Stimulated activated CD4-positive, alpha-beta T cell treated with anti-CD3 and anti-CD28 coated beads, Interleukin-4, amount 100 ng/mL, for 1 hour (primary cell): ENCODE results near the gene CNTNAP2.

Experiments
- DNase-seq: peaks from one replicate; pipeline ENCODE4 v3.0.0-alpha.2; 2020

The CNTNAP2 gene

DNA sequence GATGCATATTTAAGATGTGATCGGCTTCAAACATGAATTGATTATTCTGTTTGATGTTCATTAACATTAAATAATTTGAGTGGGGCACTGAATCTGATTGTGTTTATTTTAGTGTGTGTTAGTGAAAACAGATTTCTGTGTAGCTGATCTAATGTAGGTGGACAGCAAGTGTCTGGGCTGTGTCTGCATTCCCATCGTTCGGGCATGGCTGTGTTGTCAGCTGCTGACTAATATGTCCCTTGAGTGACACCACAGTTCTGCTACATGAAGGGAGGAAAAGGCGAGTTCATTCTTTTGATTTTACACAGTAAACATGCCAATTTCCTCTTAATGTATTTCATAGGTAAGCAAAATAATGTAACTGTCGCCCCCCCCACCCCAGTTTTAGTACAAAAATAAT lies 203.0 kb downstream of the CNTNAP2 start:
- DNase-seq: no peak

DNA sequence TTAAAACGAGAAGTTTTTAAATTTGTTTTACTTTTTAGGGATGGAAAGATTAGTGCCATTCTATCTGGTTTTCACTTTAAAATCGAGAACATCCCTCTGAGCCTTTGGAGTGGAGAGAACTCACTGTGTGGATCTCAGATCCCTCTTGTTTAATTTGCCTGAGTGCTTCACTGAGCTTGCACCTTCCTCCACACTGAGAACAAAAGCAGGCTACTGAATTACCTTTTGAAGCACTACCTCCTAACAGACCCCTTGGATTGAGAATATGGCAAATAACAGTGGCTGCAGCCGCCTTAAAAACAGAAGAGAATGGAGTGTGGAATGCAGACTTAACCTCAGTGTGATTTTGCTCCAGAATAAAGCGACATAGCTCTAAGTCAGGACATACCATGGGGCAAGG lies 204.7 kb downstream of the CNTNAP2 start:
- DNase-seq: no peak

DNA sequence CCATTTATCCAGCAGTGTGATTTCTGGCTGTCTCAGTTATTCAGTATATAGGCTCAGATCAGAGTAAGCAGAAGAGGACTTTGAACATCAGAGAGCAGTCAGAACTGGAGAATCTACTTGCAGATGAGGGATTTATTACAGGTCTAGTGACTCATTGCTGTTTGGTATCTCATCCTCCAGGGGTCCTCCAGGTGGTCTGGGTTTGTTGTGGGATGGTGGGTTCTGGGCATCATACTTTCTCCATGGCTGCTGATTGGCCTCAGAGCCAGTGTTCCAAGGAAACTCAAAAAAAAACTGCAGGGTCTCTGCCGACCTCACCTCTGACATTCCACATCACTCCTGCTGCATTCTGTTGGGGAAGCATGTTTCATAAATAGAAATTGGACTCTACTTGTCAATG lies 214.8 kb downstream of the CNTNAP2 start:
- no peak for DNase-seq

DNA sequence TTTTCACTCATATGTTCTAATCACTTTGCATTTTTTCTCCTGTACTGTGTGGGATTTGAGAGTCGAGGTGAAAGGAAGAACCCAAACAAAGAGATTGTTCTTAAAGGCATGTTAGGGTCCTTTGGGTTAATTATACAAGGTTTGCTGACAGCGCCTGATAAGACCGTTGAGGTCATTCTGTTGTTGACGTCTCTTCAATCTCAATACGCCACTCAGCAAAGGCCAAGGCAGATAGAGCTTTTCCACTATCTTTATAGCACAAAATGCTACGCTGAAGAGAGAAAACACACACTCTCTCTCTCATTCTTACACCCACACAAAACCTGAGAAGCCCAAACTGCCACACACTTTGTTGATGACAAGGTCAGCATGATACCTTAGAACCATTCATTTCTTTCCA lies 228.7 kb downstream of the CNTNAP2 start:
- DNase-seq: no peak

DNA sequence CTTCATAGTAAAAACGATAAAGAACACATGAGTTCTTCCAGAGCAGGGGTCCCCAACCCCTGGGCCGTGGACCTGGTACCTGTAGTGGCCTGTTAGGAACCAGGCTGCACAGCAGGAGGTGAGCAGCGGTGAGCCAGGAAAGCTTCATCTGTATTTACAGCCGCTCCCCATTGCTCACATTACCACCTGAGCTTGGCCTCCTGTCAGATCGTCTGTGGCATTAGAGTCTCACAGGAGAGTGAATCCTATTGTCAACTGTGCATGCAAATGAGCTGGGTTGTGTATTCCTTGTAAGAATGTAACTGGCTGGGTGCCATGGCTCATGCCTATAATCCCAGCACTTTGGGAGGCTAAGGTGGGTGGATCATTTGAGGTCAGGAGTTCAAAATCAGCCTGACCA lies 229.5 kb downstream of the CNTNAP2 start:
- no peak for DNase-seq

DNA sequence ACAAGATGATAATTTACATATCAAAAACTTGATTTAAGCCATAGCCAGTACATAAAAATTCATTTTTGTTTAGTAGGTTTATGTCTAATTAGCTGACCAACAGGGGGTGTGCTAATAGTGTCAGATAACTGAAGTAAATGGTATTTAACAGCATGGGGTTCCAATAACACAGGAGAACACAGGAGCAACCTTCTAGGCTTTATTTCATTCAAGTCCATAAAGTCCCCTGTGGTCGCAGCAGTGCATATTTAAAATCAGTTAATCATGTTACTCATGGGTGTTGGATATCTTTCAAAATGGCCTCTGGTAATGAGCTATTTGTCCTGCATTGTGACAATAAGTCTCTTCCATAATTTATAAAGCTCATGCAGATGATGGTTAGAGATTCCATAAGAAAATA lies 238.6 kb downstream of the CNTNAP2 start:
- DNase-seq: no peak

DNA sequence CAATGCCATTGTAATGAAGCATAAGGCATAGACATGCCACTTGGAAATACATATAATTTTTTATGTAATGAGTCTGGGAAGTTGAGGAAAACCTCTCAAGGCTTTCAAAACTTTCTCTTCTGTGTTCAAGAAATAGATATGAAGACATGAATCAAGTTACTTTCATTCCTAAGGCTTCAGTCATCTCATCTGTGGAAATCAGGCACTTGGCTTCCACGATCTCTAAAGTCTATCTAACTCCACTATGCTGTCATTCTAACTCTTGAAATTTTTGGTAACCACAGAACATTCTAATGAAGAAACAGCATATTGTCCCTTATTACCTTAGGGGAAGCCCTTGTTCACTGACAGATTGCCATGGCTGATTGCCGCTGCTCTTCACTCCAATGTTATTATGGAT lies 242.6 kb downstream of the CNTNAP2 start:
- no peak for DNase-seq

DNA sequence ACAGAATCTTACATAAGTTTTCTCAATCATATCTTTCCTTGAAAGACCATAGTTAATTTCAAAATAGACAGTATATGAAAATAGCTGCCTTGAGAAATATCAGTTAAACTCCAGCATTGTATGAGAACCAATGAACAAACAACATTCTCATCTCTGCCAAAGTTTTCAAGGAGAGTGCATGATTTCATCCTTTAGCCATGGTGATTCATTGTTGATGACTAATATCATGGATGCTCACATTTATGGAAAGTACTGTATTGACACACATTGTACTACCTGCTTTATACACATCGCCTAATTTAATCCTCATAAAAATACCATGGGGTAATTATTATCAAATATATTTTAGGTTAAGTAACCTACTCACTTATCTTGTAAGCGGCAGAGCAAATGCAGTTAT lies 250.3 kb downstream of the CNTNAP2 start:
- DNase-seq: no peak

DNA sequence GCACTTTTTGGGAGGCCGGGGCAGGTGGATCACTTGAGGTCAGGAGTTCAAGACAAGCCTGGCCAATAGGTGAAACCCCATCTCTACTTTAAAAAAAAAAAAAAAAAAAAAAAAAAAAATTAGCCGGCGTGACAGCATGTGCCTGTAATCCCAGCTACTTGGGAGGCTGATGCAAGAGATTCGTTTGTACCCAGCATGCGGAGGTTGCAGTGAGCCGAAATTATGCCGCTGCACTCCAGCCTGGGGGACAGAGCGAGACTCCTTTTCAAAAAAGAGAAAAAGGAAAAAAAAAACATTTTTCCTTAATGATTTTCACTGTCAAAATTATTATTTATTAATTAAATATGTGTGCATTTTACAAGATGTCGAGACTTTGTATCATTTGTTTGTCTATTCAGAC lies 253.6 kb downstream of the CNTNAP2 start:
- no peak for DNase-seq

DNA sequence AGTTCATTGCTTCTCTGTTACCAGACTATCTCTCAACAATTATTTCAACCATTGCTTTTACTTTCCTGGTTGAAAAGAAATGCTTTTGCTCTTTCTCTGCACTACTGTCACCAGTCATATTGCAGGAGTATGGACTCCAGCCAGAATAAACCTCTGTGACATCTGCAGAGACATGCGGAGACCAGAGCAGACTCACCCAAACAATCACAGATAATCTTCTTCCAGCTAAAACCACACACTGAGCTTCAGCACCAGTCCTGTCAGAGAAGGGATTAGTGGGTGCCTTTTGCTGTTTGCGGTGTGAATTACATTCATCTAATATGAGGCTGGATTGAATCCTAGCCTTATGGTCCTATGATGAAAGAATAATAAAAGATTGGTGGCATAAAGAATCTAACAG lies 258.6 kb downstream of the CNTNAP2 start:
- DNase-seq: no peak

DNA sequence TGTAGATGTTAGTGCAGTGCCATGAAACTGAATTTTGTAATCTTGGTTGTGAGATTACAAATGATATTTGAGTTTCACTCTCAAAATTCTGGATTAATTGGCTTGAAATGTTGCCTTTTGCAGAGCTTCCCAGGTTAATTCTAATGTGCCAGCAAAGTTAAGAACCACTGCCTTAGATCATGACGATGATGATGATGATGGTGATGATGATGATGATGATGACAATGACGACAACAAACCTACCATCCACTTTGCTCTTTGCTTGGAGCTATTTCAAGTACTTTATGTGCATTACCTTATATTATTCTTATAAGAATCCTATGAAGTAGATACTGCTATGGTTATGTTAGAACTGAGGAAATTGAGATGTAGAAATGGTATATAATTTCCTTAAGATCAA lies 261.6 kb downstream of the CNTNAP2 start:
- DNase-seq: no peak

DNA sequence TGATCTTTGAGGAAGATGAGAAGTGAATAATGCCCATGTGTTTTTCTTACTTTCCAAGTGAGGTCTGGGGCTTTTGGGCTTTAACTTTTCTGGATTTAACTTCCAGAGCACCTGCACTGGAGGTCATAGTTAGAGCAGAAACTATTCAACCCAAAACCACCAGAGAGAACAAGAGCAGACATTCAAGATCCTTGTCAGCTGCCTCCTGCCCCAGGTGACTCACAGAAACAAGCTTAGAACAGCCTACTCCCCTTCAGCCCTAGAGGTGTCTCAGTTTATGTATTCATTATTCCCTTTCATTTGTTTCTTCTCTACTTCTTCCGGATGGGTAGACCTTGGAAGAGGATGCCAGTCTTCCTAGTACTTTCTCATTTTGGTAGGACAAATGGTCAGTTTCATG lies 270.5 kb downstream of the CNTNAP2 start:
- no peak for DNase-seq

DNA sequence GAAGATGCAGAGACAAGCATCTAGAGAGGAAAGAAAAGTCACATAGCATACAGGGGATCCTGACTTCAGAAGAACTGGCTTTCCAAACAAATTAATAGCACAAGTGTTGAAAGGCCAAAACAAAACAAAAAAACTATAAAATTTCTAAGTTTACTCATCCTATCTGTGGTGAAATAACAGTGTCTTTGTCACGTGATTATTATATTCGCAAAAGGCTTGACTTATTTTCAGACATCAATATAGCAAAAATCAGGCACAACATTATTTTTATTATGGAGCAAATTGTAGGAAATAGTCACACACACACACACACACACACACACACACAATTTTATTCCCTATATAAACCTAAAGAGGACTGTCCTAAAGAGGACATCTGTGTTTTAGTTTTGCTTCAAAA lies 272.3 kb downstream of the CNTNAP2 start:
- DNase-seq: no peak

DNA sequence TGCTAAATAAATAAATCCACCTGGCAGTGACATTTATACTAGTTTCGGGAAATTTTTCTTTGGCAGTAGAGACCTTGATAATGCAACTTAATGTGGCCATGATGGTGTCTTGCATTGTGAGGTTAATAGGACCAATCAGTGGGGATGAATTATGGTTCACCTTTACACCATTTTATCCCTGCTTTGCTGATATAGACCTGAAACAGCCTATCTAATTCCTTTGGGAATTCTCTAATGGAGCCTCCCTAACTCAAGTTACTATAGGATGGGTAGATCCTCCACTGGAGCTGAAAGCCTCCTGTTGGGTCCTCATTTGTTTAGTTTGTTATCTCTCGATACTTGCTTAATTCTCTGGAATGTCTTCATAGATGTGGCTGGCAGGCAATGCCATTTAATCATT lies 276.7 kb downstream of the CNTNAP2 start:
- no peak for DNase-seq

DNA sequence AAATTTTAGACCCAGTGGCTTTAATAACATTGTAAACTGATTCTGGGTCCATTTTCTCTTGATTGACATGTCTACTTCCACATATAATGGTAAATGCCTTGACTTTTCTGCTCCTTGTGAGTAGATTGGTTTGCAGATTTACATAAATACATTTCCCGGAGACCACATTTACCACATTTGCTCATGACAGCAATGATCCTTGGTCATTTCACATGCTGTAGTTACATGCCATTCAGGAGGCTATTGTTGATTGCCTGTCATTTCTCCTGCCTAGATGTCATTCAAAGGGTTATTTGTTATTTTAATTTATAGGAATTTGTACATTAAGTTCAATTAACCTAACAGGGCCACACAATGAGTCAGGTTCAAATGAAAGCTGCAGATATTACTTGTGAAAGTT lies 280.5 kb downstream of the CNTNAP2 start:
- DNase-seq: no peak

DNA sequence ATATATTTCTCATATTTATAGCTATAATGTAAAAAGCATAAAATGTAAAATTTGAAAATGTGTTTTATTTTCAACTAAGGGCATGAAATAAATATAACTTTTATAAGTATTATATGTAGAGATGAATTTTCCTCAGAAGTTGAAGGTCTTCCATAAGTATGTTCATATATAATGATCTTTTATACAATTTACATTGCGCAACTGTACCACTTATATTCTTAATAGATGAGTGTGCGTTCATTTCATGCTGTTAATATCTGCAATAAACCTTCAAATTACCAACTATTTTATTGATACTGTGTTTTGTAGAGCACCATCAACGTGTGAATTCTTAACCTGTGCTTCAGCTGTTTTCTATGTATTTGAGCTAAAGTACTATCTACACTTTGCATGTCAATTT lies 285.3 kb downstream of the CNTNAP2 start:
- no peak for DNase-seq

DNA sequence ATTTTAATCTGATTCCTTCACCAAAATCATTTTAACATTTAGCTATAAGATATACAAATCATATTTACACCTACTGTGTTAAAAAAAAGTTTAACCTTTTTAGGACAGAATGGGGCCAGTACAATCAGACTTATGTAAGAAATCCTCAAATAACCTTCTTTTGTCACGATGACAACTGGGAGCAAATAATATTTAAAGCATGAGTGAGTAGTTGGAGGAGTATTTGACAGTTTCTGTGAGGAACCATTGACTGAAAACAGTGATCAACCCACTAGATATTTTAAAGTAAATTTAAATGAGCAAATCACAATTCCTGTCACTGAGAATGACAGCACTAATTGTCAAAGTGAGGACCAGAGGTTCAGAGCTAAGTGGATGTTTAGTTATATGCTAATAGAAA lies 289.1 kb downstream of the CNTNAP2 start:
- no peak for DNase-seq

DNA sequence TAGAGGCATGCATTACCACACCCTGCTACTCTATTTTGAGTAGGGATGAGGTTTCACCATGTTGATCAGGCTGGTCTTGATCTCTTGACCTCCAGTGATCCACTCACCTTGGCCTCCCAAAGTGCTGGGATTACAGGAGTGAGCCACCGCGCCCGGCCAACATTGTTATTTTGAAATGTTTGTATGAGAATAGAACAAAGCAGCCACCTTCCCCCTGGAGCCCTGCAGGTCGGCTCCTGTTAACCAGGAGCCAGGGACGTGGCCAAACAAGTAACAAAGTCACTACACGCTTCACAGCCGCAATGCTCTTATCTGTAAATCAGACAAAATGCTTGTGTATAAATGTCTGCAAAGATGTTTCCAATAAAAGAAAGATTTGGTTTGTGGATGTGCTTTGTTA lies 295.4 kb downstream of the CNTNAP2 start:
- no peak for DNase-seq

DNA sequence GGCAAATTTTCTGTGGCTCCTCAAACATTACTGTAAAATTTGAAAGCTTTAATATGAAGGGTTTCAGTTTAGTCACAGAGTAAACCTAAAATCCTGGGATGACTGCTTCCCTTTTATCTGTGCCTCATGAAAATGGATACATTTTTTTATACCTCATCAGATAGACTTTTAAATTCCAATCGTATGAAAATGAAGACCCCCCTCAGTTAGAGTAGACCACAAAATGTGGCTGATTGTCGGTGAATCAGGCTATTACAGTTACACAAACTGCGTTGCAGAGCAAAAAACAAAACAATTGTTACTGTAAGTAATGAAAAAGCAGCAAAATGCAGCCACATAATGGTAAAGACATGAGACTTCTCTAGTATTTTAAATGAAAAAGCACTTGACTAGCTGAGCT lies 296.2 kb downstream of the CNTNAP2 start:
- no peak for DNase-seq

DNA sequence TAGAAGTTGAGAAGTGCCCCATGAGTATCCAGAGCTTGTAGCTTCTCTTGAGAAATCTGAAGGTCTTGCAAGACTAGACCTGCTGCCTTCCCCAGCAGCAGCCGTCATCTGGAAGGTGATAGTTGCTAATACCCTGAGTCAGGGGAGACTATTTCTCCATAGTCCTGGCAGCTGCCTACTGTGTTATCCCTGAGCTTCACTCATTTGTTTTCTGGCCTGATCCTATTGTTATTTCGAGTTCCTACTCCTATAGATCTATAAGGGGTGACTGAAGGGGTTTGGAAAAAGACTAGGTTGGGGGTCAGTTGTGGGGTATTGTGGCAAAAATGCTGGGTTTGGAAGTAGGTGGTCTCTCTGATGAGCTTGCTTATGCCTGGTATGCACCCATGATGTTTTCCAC lies 297.8 kb downstream of the CNTNAP2 start:
- no peak for DNase-seq

DNA sequence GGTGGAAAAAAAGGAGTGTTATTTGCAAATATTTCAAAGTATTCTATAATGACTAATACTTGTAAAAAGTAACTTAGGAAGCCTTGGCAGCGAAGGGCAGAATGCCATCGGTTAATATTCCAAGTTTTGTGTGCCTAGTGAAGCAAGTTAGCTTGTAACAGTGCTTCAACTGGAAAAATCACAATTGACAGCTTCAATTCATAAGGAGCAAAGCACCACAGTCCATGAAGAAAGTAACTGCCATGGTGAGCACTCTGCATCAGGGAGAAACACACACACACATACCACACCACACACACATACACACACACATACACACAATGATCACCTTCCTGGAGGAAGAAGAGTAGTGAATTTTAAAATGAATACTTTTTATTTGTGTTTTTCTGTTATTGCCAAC lies 298.3 kb downstream of the CNTNAP2 start:
- no peak for DNase-seq

DNA sequence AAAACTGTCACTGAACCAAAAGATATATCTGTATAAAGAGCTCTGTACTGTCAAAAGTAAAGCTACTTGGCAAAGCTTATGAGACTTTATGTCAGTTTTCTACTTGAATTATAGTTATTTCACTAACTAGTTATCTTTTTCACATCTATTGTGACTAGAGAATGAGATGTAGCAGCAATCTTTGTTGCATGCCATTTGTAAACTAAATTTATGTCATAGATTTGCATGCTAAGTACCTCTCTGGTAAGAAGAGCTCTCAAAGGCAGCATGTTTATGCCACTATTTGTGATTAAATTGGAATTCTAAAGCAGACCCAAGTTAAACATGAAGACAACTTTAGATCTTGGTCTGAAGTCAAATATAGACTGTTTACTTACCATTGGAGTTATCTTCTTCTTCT lies 300.6 kb downstream of the CNTNAP2 start:
- DNase-seq: no peak

DNA sequence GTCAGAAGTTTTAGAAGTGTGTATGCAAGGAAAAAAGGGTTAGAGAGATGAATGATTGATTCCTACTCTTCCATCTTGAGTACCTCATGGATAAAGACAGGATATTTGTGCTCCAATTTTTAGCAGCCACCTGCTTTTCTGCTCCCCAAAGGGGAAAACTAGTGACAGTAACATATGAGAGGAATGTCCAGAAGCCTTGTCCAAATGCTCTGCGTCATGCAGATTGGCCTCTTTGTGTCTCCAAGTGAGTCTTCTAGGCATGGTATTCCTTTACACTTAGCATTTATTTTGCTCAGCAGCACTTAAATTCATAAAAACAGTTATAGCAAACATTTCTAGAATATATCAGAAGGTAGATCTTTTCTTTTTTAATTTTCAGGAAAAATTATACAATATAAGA lies 306.8 kb downstream of the CNTNAP2 start:
- no peak for DNase-seq

DNA sequence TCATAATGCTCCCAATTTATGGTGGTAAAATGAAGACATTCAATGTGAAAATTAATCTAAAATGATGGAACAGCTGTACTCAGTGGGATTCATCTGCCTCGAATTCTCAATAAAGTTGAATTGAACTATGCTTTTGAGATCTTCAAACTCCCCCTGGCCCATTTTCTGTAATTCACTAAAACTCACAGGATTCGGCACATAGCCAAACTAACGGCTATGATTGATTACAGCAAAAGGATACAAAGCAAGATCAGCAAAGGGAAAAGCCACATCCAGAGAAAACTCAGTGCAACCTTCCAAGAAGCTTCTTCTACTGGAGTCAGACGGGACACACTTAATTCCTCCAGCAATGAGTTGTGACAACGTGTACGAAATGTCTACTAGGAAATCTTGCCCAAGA lies 307.5 kb downstream of the CNTNAP2 start:
- DNase-seq: no peak

DNA sequence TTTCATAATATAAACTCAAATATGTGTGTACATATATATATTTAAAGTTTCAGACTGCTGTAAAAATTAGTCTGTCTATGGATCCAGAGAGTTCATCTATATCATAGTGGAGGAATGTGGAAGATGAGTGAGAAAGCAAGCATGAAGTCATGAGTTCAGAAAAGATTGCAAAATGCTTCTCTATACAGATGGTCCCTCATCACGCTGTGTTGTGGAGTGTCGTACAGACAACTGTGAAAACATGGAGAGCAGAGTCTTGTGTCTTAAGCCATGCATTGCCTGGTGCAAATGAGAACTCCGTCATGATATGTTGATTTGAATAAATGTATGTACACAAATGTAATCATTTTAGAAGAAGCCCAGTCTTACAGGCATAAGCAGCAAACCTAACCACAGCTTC lies 316.9 kb downstream of the CNTNAP2 start:
- no peak for DNase-seq

DNA sequence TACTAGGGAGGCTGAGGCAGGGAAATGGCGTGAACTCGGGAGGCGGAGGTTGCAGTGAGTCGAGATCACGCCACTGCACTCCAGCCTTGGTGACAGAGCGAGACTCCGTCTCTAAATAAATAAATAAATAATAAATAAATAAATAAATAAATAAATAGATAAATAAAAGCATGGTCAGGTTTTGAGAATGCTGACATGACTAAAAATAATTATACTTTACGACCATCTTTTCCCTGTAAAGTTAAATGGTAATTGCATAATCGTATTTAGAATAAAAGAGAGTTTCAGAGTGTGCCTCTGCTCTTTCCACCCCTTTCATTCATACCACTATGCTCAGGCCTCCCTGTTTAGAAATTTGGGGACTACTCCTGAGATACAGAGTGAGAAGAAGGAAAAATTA lies 326.5 kb downstream of the CNTNAP2 start:
- no peak for DNase-seq

DNA sequence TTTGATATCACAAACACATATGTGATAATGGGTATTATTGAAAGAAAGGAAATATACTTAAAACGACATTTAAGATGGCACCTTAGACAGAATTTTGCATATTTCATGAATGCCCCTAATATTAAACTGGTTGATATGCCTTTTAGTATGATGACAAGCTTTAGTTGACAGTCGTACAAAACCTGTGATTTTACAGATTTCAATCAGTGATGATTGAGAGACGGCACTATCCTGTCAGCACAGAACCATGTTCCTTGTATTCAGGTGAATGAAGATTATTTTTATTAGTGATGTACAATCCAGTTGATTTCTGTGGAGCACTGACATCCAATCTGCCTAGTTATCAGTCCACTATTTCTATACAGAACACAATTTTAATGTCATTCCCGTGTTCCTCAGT lies 333.0 kb downstream of the CNTNAP2 start:
- DNase-seq: no peak
